ENCODE measurements around the gene FDXR.

FDXR gene

DNA sequence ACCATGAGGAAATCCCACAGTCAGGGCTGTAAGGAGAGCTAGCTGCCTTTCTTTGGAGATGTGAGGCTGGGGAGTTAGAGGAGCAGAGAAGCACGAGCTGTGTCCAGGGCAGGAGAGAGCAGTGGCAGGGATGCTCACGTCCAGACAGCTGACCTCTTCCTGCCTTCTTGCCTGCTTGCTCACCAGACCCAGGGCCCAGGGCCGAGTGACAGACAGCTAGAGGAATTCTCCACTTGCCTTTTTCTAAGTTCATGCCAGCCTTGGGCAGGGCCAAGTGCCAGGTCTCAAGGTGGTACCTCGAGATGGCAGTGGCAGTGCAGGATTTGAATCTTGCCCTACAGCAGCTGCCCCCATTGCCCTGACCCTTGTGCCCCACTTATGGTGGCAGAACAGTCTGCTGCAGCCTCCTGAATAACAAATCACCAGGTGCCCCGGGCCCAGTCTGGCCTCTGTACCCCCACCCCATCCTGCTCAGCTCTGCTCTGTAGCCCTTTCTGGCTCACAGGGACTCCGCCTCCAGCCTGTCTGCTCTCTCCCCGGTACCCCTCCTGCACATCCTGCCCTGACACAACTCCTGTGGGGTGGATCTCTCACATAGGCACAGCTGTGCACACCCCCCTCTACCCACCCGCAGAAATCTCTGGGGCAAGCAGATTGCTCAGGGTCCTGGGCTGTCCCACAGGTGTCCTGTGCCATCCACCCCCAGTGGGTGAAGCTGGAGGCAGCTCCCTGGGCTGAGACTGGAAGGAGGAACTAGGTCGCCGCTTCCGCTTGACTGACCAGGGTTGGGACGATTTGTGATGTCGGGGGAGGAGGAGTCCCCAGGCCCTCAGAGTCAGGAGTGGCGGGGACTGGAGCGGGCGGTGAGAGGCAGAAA, 39.1 kb downstream of the FDXR start:
- no peak for DNase-seq (ENCODE audit: low spot score)

DNA sequence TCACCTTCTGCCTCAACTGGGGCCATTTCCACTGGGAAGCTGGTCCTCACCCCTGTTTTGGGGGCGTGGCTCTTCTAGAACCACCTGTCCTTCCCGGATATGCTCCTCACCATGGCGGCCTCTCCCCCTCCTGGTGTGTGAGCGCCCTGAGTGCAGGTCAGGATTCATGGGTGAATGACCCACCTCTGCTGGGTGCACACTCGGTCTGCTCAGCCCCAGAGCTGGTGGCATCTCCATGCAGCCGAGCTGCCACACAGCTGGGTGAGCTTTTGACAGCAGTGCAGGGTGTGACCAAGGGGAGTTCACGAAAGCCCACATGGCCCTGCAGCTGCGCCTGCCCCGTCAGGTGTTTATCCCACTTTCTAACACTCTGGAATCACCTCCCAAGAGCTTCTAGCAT, 40.4 kb downstream of the FDXR start:
- DNase-seq (ENCODE audit: low spot score), result no peak

DNA sequence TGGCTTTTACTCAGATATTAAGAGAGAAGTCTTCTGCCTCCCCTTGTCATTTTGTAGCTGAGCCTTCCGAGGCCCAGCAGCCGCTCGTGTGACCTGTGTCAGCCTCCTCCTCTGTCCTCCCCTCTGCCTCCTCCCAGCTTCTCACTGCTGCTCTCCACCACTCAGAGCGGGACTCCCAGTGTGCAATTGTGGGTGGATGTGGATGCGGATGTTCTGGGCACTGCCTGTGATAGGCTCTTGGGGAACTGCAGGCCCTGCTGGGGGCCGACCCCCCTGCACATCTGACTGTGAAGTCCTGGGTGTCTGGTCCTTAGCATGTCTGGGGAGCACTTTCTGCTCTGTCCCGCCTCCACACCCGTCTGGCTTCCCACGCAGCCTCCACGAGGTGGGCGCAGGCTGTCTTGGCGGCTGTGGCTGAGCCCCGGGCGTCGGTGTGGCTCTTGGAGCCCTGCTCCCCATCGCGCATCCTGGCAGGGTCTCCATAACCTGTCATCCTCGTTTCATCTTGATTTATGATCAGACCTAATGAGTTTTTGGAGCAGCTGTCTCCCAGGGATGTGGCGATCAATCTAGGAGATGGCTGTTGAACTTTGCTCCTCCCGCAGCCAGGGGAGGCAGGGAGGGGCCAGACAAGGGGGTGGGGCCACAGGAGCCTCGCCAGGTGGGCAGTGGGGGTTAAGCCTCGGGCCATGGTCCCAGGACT, 41.2 kb downstream of the FDXR start:
- DNase-seq (ENCODE audit: low spot score), result no peak

DNA sequence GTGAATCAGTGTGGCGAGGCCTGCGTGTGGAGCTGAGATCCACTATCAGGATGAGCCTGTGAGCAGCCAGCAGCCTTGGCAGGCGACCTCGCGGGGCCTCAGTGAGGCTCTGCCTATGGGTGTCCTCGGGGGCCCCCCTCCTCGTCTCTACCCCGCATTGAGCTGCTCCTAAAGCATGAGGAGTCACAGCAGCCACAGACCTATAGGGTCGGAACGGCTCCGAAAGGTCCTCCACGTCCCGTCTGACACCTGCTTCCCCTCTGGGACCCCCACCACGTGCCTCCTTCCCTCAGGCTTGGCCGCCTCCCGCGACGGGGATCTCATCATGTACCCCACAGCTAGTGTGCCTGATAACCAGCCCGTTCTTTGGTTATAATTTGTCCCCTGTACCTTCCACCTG, 41.9 kb downstream of the FDXR start:
- no peak for DNase-seq (ENCODE audit: low spot score)

DNA sequence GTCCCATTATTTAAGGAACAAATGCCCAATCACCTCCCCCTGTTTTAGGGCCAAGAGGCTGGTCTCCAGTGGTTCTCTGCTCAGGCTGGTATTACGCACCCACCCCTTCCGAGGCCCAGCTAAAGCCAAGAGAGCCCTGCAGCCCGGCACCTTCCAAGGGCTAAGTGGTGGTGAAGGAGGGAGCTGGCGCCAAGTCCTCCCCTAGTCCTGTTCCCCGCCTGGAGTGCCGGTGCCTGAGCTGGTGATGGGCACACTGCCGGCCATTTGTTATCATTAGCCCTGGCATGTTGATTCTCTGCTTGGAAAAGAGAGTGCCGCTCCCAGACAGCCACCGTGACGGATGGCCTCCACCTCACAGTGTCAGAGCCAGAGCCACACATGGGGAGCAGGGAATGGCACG, 45.0 kb downstream of the FDXR start:
- no peak for DNase-seq (ENCODE audit: low spot score)

DNA sequence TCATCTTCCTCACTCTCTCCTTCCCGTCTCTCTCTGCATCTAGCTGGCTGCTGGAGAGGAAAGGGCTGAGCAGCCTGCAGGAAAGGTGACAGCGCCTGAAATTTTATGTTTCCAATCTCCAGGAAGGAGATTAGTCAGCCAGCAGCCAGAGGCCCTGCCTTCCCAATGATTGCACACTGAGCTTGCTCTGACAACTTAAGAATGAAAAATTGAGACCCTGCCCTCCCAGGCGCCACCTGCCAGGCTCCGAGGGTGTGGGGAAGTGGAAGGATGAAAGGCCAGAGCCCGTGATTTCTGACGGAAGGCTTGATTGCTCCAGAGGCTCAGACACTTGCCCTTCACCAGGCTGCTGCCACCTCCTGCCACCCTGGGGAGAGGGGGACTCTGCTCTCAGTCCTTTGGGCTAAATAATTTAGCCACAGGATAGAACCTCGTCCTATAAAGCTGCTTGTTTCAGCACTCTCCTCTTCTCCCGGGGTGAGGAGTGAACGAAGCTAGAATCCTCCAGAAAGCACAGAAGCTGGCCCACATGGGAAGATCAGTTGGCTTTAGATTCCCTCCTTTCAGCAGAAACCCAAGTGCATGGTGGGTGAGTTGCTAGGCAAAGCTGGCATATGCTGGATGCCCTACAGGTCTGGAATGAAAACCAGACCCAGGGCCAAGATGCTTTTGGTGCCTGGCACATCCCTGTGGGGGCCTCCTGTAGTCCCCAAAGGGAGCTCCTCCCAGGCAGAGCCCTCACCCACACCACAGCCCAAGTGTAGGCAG, 46.7 kb downstream of the FDXR start:
- no peak for DNase-seq (ENCODE audit: low spot score)

DNA sequence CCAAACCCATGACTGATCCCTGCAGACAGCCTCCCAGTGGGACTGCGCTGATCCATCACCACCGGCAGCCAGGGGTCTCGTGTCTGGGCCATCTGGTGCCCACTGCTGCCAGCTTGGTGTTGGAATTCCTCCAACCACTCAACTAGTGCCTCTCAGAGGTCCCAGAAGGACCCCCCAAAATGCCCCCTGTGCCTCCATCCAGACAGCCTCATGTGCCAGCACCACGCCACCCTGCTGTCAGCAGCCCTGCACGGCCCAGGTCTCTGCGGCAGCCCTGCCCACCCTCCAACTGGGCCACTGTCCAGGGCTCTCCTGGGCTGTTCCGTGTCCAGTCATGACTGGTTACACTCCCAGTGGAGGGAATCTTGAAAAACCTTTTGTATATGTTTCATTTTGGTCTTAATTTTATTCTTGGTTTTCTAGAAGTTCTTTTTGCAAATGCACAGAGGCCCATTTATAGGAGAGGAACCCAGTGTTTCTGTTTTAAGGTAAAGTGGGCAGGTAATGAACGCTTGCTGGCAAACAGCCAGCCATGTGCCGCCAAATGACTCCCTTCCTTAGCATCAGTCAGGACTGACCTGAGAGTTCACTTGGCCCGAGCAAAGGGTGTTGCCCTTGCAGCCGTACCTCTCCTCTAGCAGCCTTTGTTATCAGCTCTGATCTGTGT, 47.7 kb downstream of the FDXR start:
- no peak for DNase-seq (ENCODE audit: low spot score)

DNA sequence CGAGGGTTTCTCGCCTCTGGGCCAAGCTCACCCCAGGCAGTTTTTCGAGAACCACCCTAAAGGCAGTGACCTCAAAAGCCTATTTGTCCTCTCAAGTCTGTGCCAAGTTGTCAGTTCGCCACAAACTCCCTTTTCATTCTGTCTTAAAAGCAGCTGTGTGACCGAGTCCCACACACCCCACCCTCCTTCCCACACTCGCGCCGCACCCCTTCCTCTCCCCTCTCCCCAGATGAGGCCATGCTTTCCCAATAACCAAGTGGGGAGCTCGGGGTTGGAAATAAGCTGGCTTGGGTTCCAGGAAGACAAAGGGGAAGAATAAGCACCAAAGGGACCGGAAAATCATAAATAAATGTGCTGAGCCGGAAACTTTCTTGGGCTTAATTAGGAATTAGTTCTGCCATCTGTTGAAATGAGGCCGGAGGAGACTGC, 49.8 kb downstream of the FDXR start:
- no peak for DNase-seq (ENCODE audit: low spot score)

DNA sequence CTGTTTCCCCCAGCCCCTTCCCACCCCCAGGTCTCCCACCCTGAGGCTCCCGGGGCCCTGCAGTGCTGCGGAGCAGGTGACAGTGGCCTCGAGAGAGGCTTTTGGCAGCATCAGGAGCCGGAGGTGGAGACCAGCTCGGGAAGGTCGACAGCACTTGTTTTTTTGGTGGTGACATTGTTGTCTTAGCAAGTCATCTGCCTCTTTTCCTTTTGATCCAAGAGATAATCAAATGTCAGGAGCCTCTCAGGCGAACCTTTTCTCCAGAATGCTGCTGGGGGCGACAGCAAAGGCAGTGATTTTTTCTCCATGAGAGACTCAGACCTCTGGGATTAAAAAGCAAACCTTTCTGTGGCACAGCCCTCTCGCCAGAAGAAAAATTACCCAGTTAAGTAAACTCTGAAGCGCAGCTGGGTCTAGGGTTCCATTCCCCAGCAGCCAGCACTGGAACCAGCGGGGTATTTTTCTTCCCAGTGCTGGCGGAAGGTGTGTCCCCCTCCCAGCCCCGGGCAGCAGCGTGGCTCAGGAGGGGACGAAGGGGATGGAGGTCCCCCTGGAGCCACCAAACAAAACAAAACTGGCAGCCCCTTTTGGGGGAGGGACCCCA, 50.4 kb downstream of the FDXR start:
- DNase-seq (ENCODE audit: low spot score), result no peak

DNA sequence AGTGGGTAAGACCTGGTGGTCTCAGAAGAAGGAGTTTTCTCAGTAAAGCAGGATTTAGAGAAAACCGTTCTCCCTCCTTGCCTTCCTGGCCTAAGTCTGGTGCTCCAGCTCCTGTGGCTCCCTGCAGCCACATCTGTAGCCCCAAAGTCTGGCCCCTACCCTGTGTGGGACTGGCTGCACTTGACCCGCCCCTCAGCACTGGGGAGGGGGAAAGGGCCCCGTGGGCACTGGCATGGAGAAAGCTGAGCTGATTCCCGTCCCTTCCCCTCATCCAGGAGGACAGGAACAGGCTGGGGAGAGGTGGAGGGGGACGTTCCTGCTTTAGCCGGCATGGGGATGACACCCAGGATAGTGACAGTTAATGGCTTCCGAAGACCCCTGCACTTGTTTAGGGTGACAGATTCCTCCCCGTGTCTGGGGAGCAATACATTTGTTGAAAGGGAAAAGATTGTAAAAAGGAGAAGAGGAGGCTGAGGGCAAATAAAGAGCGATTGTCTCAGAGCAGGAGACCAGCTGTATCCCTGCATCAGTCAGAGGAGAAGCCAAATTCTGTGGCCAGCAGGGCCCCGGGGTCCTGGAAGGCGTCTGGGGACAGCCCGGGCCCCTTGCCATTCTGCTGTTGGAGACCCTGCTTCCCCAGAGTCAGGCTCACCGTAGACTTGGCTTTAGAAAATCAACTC, 51.0 kb downstream of the FDXR start:
- no peak for DNase-seq (ENCODE audit: low spot score)

DNA sequence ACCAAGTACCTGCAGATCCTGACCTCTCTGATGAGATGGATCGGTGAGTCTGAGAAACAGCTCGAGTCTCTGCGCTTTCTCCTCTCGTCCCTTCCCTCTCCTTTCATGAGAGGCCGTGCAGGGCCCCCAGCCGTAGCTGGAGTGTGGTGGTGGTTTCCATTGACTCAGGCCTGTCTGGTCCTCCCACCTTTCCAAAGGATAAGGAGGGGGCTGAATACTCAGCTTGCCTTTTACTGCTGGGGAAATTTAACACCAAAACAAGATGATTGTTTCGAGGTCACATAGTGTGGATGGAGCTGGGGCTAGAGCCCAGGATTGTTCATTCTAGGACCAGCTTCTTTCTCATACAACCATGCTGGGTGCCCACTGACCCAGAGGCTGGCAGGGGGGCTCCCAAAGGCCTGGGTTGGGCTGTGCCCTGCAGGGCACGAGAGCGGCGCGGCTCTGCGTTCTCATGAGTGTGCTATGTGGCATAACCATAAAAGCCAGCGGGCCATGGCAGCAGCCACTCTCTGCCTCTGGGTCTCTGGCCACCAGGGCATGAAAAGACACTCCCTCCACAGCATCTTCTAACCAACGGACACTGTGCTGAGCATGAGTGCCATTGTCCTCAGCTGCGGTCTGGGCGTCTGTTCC, 52.9 kb downstream of the FDXR start:
- no peak for DNase-seq (ENCODE audit: low spot score)

DNA sequence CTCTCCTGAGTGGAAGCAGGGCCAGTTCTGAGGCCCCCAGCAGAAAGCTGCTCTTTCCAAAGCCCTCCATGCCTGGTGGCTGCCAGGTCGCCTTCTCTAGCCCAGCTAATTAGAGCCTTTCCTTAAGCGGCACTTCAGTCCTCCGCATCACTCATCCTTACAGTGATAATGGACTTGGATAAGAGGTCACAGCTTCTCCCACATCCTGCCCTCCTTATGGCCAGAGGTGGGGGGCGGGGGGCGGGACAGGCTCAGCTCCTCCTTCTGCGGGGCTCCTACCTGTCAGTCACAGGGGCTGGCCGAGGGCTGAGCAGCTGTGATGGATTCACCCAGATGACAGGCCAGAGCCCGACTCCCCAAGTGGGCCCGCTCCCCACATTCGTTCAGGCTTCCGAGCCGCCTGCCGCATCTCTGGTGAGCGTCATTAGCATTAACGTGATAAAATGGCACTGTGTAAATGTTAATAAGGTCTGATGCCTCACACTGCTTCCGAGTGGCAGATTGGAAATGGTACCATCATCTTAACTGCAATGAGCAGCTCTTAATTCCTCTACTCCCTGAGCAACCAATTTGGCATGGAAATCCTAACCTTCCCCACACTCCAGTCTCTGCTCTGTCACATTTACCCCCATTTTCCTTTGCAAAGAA, 54.4 kb downstream of the FDXR start:
- no peak for DNase-seq (ENCODE audit: low spot score)

DNA sequence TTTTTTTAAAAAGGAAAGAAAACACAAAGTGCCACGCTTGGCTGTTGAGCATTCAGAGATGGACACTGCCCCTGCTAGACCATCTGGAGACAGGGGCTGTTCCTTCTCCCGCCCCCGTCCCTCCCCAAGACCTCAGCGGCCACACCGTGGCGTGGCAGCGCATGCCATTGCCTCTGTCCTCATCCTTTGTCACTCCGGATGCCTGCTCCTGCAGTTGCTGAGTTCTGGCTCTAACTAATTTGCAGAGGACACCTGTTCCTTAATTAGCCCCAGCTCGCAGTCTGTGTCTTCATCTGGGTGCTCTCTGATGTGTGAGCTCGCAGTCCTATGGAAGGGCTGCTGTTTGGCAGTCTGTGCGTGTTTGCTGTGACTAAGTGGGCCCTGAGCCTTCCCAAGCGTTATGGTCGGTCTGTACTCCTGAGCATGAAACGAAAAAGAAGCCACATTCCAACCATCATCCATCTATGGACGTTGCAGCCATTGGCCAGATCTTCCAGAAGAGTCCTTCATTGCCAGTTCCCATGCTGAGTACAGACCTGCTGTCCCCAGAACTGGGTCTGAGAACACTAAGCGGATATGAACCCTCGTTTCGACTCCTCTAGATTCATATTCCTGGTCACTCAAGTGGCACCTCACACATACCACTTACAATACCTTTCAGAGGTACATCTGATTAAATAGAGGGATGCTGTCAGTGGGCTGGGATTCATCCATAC, 55.7 kb downstream of the FDXR start:
- no peak for DNase-seq (ENCODE audit: low spot score)

DNA sequence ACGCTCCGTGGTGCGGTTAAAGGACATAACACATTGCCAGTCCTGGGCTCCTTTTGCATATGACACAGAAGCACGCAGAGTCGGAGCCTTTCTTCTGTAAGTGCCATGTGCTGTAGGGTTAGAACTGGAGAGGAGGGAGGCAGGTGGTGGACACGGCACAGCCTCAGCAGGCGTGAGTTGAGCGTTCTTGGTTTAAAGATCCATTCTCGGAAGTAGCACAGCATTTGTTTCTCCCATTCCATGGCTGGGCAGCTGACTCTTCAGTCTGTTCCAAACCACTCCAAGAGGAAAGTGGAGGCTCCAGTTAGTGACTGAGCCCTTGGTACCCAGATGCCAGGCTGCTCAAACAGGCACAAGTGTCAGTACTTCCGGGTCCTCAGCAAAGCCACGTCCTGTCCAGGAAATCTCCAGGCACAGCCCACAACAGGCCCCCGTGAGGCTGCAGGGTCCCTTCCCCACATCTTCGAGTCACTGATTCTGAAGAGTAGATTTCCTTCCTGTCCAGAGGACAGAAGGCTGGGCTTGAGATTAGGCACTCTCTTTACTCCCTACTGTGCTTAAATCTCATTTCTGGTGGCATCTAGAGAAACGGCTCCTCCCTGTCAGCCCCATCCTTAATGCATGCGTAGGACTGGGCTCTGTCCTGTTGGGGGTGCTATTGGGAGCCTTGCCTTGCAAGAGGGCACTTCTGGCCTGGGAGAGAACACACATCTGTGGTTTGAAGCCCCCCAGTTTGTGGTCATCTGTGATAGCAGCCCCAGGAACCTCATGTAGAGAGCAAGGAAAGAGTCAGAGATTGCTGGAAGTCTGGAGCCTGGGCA, 57.0 kb downstream of the FDXR start:
- DNase-seq (ENCODE audit: low spot score), result no peak

DNA sequence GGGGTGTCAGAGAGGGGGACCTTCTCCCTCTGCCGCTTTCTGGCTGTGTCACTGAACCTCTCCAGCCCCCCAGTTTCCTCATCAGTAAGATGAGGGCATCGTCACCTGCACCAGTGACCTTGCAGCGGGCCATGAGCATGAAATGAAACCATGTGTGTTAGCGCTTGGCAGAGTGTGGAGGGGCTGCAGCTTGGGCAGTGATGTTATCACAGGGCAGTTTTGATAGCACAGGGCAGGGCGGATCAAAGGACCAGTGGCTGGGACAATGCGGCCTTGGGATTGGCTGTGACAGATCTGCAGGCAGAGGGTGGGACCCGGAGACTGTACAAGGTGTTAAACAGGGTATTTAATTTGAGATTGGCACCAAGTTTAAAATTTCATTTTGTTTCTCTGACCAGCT, 57.7 kb downstream of the FDXR start:
- no peak for DNase-seq (ENCODE audit: low spot score)

DNA sequence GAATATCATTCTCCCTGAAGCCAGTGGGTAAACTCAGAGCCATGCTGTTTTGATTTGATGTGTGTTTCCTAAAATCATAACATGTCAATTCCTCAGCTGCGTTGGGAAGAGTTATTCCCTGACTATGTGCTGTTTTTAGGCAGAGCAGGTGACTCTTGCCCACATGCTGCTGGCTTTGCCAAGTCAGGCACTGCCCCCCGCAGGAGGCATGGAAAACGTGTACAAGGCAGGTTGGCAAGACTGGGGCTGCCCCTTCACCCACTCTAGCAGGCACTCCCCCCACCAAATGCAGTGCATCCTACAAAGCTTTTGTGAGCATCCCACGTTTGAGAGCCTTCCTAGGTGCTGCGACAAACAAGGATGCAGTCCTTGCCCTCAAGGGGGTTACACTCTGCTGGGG, 58.3 kb downstream of the FDXR start:
- DNase-seq (ENCODE audit: low spot score), result no peak

Data from COLO829 (cell line).